Measurements from ENCODE around the gene KIAA0513.

The KIAA0513 gene

GRCh38 chr16:85067426-85067825 is 39.8 kb downstream of the KIAA0513 start:
- no peak for TF ChIP-seq CTCF (IDR thresholded peaks at IDR 0.05; ENCODE audit: extremely low read depth, insufficient read depth, missing control alignments)
- in situ Hi-C loops (cut with MboI; ENCODE audit: low pct_unique_long_range_greater_than_20kb, low sequenced_read_pairs, unreplicated experiment): no loop called here
- no peak for DNase-seq (ENCODE audit: low spot score)

GRCh38 chr16:85068746-85069145 is 41.2 kb downstream of the KIAA0513 start:
- DNase-seq (ENCODE audit: low spot score): no peak
- TF ChIP-seq CTCF (IDR thresholded peaks at IDR 0.05; ENCODE audit: extremely low read depth, insufficient read depth, missing control alignments): no peak
- in situ Hi-C loops (cut with MboI; ENCODE audit: low pct_unique_long_range_greater_than_20kb, low sequenced_read_pairs, unreplicated experiment): no loop called here

- no peak for DNase-seq (ENCODE audit: low spot score)
- no peak for TF ChIP-seq CTCF (IDR thresholded peaks at IDR 0.05; ENCODE audit: extremely low read depth, insufficient read depth, missing control alignments)
- in situ Hi-C loops (cut with MboI; ENCODE audit: low pct_unique_long_range_greater_than_20kb, low sequenced_read_pairs, unreplicated experiment): no loop called here
Measured at GRCh38 chr16:85069171-85069570, 41.6 kb downstream of the KIAA0513 start.

GRCh38 chr16:85072076-85072860 is 44.7 kb downstream of the KIAA0513 start:
- TF ChIP-seq CTCF (IDR thresholded peaks at IDR 0.05; ENCODE audit: extremely low read depth, insufficient read depth, missing control alignments): no peak
- no peak for DNase-seq (ENCODE audit: low spot score)
- in situ Hi-C loops (cut with MboI; ENCODE audit: low pct_unique_long_range_greater_than_20kb, low sequenced_read_pairs, unreplicated experiment): no loop called here

- DNase-seq (ENCODE audit: low spot score): no peak
- in situ Hi-C loops (cut with MboI; ENCODE audit: low pct_unique_long_range_greater_than_20kb, low sequenced_read_pairs, unreplicated experiment): no loop called here
Measured at GRCh38 chr16:85072947-85073346, 45.4 kb downstream of the KIAA0513 start.

GRCh38 chr16:85074225-85074914 is 46.8 kb downstream of the KIAA0513 start:
- no peak for TF ChIP-seq CTCF (IDR thresholded peaks at IDR 0.05; ENCODE audit: extremely low read depth, insufficient read depth, missing control alignments)
- no peak for DNase-seq (ENCODE audit: low spot score)
- in situ Hi-C loops (cut with MboI; ENCODE audit: low pct_unique_long_range_greater_than_20kb, low sequenced_read_pairs, unreplicated experiment): no loop called here

More at GRCh38 chr16:85072947-85073346, 45.4 kb downstream of the KIAA0513 start:
- no peak for TF ChIP-seq CTCF (IDR thresholded peaks at IDR 0.05; ENCODE audit: extremely low read depth, insufficient read depth, missing control alignments)
